ENCODE results near the gene MALAT1.
"Not testable (repeated sequence)": the region's sequence is repeated elsewhere in the genome, so short reads cannot be mapped to it uniquely, and the experiment has no call there.

DNA sequence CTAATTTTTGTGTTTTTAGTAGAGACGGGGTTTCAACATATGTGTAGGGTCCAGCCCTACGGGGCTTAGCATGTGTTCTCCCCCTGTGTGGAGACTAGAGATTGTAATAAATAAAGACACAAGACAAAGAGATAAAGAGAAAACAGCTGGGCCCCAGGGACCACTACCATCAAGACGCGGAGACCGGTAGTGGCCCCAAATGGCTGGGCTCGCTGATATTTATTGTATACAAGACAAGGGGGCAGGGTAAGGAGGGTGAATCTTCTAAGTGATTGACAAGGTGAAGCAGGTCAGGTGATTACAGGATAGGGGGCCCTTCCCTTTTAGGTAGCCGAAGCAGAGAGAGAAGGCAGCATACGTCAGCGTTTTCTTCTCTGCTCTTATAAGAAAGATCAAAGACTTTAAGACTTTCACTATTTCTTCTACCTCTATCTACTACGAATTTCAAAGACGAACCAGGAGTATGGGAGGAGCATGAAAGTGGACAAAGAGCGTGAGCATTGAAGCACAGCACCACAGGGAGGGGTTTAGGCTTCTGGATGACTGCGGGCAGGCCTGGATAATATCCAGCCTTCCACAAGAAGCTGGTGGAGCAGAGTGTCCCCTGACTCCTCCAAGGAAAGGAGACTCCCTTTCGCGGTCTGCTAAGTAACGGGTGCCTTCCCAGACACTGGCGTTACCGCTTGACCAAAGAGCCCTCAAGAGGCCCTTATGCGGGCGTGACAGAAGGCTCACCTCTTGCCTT is 23.1 kb downstream of the MALAT1 start:
- TF ChIP-seq FOXM1 (IDR thresholded peaks at IDR 0.05; ENCODE audit: borderline replicate concordance); FOXA1 (IDR thresholded peaks at IDR 0.05); ZNF384 (IDR thresholded peaks at IDR 0.05); SP1 (IDR thresholded peaks at IDR 0.05); SUZ12 (IDR thresholded peaks at IDR 0.05): not testable (repeated sequence)
